ENCODE measurements around the gene CCDC188. TPM values are rescaled to one million over a fixed set of nuclear protein-coding genes. Genes with fewer than 3 reads are reported as not detected.

Gene CCDC188
- total RNA-seq, 2 donors from 2014 or later, result not detected

- Histone ChIP-seq H3K9me3 (ENCODE audit: control insufficient read depth, low read length) (no peaks in the 10 kb centered on the region), H3K4me1 (ENCODE audit: control insufficient read depth, insufficient read depth, low read length) (no peaks in the 10 kb centered on the region), H3K9ac (ENCODE audit: extremely low read depth, low read length, poor library complexity, severe bottlenecking) (no peak overlapping the region), H3K4me3 (ENCODE audit: low read length) (no peak overlapping the region), H3K27ac (ENCODE audit: low read depth, low read length) (peak overlapping the region; percentile 49), H3K27me3 (ENCODE audit: control insufficient read depth, insufficient read depth, low read length, poor library complexity, severe bottlenecking) (no peaks in the 10 kb centered on the region), H3K36me3 (ENCODE audit: control insufficient read depth, insufficient read depth, low read length) (peaks cover 69% of the 10 kb centered on the region)
- Mint-ChIP-seq H3K27ac (peak overlapping the region; percentile 55), H3K36me3 (ENCODE audit: low read depth) (peaks cover 45% of the 10 kb centered on the region), H3K4me1 (no peaks in the 10 kb centered on the region), H3K4me3 (no peak overlapping the region), H3K9me3 (no peaks in the 10 kb centered on the region), H3K27me3 (ENCODE audit: insufficient read depth) (no peaks in the 10 kb centered on the region)
- WGBS, 2 experiments (ENCODE audit: insufficient coverage in 1 of 2, insufficient read length in 1 of 2), result 94 to 95% methylated on average over 8 to 9 of the region's 9 CpGs
- TF ChIP-seq CTCF (conservative IDR thresholded peaks at IDR 0.05), result no peak
- no peak for DNase-seq
Measured at GRCh38 chr22:20110359-20110985, 40.4 kb downstream of the CCDC188 start.

DNA sequence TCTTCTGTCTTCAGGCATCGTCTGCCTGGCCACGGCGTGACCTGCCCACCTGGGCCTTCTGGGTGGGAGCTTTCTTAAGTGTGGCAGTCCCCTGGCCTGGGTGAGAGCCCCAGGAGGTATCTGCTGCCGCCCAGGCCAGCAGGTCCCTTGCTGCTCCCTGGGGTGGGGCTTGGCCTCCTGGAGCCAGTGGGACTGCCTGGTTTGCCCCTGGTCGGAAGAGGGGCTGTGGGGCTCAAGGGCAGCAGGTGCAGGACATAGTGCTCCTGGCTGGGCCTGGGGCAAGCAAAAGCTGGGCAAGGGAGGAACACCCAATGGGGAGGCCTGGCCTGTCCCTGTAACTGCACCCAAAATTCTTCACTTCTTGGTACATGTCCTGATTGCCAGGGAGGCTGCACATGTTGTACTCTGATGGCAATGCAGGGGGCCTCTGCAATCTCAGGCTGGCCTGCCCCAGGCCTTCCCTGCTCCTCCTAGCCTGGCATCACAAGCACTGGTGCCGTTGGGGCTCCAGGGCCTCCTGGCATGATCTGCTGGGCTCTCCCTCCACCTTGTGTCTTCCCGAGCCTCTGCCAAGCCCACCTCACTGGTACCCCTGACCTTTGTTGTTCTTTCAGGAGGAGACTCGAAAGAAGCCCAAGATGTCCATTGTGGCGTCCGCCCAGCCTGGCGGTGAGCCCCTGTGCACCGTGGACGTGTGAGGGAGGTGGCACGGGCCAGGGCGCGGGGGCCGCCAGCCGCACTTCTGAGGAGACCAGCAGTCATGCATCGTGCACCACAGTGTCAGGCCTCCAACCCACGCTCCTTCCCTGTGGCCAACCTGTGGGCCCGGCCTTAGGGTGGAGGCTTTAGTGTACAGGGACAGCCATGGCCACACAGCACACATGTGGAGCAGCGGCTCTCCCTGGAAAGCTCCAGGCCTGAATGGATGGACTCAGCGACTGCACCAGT, 41.2 kb downstream of the CCDC188 start:
- Histone ChIP-seq H3K4me3 (ENCODE audit: low read length) (no peak overlapping the region), H3K36me3 (ENCODE audit: control insufficient read depth, insufficient read depth, low read length) (peaks cover 71% of the 10 kb centered on the region), H3K27me3 (ENCODE audit: control insufficient read depth, insufficient read depth, low read length, poor library complexity, severe bottlenecking) (no peaks in the 10 kb centered on the region), H3K27ac (ENCODE audit: low read depth, low read length) (peak overlapping the region; percentile 44), H3K9me3 (ENCODE audit: control insufficient read depth, low read length) (no peaks in the 10 kb centered on the region), H3K4me1 (ENCODE audit: control insufficient read depth, insufficient read depth, low read length) (no peaks in the 10 kb centered on the region), H3K9ac (ENCODE audit: extremely low read depth, low read length, poor library complexity, severe bottlenecking) (no peak overlapping the region)
- Mint-ChIP-seq H3K27me3 (ENCODE audit: insufficient read depth) (no peaks in the 10 kb centered on the region), H3K4me3 (no peak overlapping the region), H3K36me3 (ENCODE audit: low read depth) (peaks cover 43% of the 10 kb centered on the region), H3K27ac (peak overlapping the region; percentile 55), H3K9me3 (no peaks in the 10 kb centered on the region), H3K4me1 (no peaks in the 10 kb centered on the region)
- WGBS, 2 experiments (ENCODE audit: insufficient coverage in 1 of 2, insufficient read length in 1 of 2), result 92 to 96% methylated on average over 19 to 23 of the region's 23 CpGs
- DNase-seq, result no peak
- TF ChIP-seq CTCF (conservative IDR thresholded peaks at IDR 0.05), result no peak

DNA sequence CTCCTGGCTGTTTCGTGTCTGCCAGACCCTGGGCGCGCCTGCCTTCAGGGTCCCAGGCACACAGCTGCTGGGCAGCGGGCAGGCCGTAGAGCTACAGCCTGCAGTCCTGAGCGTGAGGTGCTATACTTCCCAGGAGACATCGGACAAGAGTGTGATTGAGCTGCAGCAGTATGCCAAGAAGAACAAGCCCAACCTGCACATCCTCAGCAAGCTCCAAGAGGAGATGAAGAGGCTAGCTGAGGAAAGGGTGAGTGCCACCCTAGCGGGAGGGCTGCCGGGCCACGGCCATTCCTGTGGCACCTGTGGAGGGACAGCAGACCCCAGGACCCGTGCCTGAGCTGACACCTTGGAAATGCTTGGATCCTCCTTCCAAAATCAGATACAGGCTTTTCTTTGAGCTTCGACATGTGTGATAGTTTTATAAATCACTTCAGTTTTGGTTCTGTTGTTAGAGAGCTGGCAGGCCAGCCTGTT, 42.1 kb downstream of the CCDC188 start:
- Histone ChIP-seq H3K4me1 (ENCODE audit: control insufficient read depth, insufficient read depth, low read length) (no peaks in the 10 kb centered on the region), H3K27ac (ENCODE audit: low read depth, low read length) (no peak overlapping the region), H3K9me3 (ENCODE audit: control insufficient read depth, low read length) (no peaks in the 10 kb centered on the region), H3K9ac (ENCODE audit: extremely low read depth, low read length, poor library complexity, severe bottlenecking) (no peak overlapping the region), H3K27me3 (ENCODE audit: control insufficient read depth, insufficient read depth, low read length, poor library complexity, severe bottlenecking) (no peaks in the 10 kb centered on the region), H3K36me3 (ENCODE audit: control insufficient read depth, insufficient read depth, low read length) (peaks cover 73% of the 10 kb centered on the region), H3K4me3 (ENCODE audit: low read length) (no peak overlapping the region)
- peaks cover 44% of the 10 kb centered on the region for H3K36me3 Mint-ChIP-seq (ENCODE audit: low read depth)
- no peaks in the 10 kb centered on the region for H3K27me3 Mint-ChIP-seq (ENCODE audit: insufficient read depth)
- no peak overlapping the region for H3K4me3 Mint-ChIP-seq
- WGBS, 2 experiments (ENCODE audit: insufficient coverage in 1 of 2, insufficient read length in 1 of 2), result 89 to 94% methylated on average over 9 to 12 of the region's 12 CpGs
- no peaks in the 10 kb centered on the region for H3K9me3 Mint-ChIP-seq
- H3K4me1 Mint-ChIP-seq, result no peaks in the 10 kb centered on the region
- TF ChIP-seq CTCF (conservative IDR thresholded peaks at IDR 0.05), result no peak
- DNase-seq, result no peak
- no peak overlapping the region for H3K27ac Mint-ChIP-seq
